ENCODE data around the gene SLFN12L.
"Not testable (repeated sequence)": the region's sequence is repeated elsewhere in the genome, so short reads cannot be mapped to it uniquely, and the experiment has no call there.

Gene SLFN12L

DNA sequence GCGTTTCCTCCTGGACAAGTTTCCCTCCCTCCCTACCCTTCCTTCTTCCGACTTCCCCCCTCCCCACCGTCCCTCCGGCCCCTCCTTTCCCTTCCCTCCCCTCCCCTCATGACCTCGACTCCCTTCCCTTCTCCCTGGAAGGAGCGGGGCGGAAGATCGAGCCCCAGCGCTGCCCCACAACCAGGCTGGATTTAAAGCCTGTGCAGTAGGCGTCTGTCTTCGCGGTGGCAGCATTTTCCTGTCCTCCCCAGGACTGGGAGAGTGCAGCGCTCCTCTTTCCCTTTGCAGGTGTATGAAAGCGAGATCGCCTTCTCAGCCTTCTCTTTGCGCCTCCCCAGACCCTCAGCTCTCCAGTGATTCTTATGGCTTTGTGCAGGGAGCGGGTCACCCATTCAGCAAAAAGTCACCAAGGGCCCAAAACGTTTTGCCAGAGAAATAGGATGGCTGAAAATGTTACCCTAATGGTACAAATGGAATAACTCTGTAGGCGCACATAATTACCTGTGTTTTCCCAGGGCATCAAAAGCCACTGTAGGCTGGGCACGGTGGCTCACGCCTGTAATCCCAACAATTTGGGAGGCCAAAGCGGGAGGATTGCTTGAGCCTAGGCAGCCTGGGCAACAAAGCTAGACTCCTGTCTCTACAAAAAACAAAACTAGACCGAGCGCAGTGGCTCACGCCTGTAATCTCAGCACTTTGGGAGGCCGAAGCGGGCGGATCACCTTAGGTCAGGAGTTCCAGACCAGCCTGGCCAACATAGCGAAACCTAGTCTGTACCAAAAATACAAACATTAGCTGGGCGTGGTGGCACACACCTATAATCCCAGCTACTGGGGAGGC, 40.8 kb downstream of the SLFN12L start:
- DNase-seq (ENCODE audit: low read depth in 2 of 2) = no peak

DNA sequence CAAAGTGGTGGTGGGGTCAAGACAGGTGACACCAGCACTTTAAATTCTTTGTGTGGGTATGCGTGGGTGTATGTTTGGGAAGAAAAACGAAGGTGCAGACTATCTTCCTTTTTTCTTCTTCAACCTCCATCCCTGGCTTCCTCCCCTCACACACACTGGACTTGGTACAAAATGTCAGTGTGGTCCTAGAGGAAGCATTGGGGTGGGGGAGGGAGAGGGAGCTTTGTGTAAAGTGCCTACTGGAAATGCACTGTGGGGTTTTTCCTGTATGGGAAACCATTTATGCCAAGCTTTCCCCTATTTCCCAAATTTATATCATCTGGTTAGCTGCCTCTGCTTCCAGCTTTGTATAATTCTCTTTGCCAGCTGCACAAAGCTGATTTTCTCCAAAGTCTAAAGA, 44.4 kb downstream of the SLFN12L start:
- no peak for DNase-seq (ENCODE audit: low read depth in 2 of 2)

DNA sequence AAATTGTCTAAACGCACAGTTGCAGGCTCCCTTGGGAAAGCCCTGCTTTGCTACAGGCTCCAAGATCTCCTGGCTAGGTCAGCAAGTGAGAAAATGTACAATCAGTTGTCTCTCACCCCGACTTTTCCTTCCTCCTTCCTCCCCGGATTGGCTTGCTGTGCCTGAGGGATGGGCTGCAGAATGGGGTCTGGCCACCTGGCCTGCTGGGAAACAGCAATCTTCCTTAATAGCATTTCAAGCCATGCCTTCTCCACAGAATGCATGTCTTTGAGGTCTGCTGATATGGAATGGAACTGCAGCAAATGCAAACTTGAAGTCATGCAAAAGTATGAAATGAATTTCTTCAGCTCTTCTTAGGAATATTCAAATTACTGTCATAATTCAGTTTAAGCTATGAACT, 46.1 kb downstream of the SLFN12L start:
- no peak for DNase-seq (ENCODE audit: low read depth in 2 of 2)

DNA sequence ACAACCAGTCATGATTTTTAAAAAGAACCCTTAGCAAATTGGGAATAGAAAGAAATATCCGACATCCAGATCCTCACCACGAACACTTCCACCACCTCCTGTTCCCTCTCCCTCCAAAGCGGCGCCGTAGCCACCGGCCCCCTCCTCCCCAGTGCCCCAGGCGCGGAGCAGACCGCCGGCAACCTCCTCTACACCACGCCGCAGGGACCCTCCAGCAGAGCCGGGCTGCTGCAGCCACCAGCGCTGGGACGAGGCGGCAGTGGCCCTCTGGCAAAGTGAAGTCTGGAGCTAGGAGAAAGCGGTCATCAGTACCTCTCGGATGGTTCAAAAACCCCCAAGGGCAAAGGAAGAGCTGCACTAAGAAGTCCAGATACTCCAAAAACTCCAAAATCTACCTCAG, 47.5 kb downstream of the SLFN12L start:
- no peak for DNase-seq (ENCODE audit: low read depth in 2 of 2)

DNA sequence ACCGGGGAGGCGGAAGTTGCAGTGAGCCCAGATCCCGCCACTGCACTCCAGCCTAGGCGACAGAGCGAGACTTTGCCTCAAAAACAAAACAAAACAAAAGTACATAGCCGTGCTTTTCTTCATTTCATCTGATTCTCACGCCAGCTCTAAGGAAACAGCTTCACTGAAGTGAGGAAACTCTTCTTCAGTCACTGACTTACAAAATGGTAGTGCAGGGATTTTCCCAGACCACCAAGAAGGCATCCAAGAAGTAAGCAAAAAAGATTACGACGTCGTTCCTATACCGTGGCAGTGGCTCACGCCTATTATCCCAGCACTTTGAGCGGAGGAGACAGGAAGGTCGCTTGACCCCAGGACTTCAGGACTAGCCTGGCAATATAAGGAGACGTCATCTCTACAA, 48.5 kb downstream of the SLFN12L start:
- no peak for DNase-seq (ENCODE audit: low read depth in 2 of 2)

DNA sequence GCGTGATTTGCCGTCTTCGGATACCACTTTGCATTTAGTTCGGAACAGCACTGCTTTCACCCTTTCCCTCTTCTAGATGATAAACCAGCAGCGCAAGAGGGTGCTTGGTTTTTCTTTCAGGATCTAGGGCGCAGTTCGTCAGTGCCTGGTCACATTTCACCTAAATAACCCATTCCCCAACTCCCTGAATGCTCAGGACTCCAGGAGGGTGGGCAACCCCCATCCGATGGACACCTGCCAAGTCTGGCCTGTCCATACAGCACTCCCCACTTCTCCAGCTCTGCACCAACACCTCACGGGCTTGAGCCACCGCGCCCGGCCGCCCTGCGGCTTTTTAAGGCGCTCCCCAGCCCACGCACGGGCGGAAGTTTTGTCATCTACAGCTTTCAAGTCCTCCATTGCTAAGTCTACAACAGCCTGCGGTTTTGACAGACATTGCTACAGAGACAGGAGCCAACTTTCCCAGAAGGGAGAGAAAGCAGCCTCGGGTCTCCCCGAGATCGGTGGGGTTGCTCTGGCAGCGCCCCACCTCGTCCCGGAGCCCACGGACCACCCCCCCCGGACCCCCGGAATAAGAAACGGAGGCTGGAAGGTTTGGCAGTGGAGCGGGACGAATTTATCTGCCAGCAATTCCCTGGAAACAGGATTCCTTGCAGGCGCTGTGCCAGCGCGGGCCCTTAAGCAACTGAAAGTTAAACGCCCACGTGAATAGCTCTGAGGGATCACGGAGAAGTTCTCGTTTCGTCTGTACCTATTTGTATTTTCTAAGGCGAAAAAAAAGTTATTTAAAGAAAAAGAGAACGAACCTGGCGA, 50.4 kb downstream of the SLFN12L start:
- DNase-seq (ENCODE audit: low read depth in 2 of 2) = peak; percentile 65 to 73

DNA sequence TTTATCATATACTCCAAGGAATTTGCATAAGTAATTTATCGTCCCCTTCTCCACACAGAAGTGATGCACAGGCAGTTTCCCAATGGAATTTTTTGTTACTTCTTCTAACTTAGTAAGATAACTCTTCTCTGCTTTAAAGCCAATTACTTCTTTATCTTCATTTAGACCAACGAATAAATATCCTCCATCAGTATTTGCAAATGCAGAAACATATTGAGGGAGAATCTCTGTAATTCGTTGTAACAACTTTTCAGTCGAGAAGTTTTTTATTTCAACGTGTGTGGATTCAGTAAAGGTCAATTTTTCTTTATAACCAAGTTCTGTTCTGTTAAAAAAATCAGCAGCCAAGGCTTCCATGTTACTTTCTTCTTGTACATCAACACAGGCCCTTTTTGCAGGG, 58.2 kb downstream of the SLFN12L start:
- DNase-seq (ENCODE audit: low read depth in 2 of 2) = no peak

DNA sequence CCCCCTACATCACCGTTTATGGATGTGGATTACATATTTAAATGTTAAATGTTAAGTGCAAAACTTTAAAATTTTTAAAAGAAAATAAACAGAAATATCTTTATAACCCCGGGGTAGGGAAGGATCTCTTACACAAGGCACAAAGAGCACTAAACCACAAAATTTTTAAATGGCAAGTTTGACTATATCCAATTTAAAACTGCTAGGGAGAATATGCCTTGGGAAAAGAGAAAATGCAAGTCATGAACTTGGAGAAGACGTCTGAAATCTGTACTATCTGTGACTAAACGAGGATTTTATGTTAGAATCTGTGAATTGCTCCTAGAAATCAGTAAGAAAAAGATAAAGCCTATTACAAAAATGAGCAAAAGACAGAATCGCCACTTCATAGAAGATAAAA, 60.2 kb downstream of the SLFN12L start:
- DNase-seq (ENCODE audit: low read depth in 2 of 2) = no peak

DNA sequence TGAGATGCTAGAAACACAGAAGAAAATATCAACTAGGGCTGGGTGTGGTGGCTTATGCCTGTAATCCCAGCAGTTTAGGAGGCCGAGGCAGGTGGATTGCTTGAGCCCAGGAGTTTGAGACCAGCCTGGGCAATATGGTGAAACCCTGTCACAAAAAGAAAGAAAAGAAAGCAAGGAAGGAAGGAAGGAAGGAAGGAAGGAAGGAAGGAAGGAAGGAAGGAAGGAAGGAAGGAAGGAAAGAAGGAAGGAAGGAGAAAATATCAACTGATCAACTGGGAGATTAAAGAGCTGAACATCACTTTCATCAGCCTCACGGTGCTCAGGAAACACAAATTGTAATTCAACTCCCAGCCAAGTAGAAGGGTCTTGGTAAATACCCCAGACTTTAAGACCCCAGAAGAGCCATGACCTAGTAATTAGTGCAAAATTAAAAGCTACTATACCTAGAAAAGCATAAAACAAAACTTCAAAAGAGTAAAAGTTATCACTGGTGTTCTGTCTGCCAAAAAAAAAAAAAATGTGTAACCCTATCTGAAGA, 61.1 kb downstream of the SLFN12L start:
- no peak for DNase-seq (ENCODE audit: low read depth in 2 of 2)

DNA sequence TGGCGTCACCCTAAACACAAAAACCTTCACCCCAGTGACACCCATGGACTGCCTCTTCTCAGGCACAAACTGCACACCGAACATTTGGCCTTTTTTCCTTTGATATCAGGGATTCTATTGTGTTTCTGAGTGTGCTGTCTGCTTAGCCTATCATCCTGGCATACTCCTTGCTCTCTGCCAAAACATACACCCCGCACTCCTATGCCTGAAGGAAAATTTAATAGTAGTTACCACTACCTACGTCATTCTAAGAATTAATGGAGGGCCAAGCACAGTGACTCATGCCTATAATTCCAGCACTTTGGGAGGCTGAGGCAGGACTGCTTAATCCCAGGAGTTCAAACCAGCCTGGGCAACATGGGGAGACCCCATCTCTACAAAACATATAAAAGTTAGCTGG, 69.0 kb downstream of the SLFN12L start:
- no peak for DNase-seq (ENCODE audit: low read depth in 2 of 2)

DNA sequence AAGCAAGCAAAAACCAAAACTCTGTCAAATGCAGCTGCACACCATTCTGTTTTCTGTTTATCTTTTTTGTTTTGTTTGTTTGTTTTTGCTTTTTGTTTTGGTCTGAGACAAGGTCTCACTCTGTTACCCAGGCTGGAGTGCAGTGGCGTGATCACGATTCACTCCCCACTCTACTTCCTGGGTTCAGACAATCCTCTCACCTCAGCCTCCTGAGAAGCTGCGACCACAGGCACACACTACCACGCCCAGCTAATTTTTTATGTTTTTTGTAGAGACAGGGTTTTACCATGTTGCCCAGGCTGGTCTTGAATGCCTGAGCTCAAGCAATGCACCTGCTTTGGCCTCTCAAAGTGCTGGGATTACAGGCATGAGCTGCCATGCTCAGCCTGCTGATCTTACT, 69.7 kb downstream of the SLFN12L start:
- no peak for DNase-seq (ENCODE audit: low read depth in 2 of 2)

DNA sequence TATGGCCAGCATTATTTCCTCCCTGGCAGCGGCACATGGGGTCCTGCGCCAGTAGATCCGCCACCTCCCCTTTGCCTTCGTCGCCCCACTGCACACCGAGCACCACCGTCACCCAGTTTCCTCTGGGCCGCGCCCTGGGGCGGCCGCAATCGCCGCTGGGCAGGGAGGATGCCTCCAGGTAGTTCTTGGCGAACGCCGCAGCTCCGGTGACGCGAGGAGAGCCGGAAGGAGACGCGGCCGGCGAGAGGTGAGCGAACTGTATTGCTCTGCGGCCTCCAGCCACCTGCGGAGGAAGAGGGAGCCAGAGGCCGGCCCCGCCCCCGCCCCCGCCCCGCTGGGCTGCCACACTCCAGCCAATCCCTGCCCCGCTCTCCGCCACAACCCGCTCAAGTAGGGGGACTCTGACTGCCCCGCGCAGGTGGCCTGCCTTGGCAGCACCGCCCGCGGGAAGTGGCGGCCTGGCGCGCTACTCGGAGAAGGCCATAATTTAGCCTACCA, 77.1 kb downstream of the SLFN12L start:
- peak; percentile 14 to 19 for DNase-seq (ENCODE audit: low read depth in 2 of 2)

DNA sequence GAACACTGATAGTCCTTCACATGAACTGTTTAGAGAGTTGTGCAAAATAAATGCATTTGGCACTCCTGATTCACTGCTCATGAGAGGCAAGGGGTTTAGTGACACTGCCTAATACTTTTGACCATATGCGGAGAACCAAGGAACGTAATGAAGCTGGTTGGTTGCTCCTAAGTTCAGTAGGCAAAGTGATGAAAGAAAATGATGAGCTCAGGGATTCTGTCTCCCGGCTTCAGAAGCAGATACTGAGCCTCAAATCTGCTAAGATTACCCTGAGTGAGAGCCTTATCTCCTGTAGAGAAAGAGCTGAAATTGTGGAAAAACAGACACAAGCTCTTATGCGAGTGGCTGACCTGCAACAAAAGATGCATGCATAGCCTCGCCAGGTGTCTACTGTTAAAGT, 83.4 kb downstream of the SLFN12L start:
- DNase-seq (ENCODE audit: low read depth in 2 of 2) = not testable (repeated sequence)

DNA sequence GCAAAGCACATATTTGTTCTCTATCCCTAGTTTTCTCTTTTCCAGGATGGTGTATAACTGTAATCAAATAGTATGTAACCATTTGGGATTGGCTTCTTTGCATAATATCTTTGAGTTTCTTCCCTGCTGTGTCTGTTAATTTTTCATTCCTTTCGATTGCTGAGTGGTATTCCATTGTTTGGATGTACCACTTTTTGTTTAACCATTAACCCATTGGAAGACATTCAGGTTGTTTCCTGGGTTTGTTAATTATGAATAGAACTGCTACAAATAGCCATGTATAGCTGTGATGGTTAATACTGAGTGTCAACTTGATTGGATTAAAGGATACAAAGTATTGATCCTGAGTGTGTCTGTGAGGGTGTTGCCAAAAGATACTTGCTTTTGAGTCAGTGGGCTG, 84.3 kb downstream of the SLFN12L start:
- no peak for DNase-seq (ENCODE audit: low read depth in 2 of 2)

DNA sequence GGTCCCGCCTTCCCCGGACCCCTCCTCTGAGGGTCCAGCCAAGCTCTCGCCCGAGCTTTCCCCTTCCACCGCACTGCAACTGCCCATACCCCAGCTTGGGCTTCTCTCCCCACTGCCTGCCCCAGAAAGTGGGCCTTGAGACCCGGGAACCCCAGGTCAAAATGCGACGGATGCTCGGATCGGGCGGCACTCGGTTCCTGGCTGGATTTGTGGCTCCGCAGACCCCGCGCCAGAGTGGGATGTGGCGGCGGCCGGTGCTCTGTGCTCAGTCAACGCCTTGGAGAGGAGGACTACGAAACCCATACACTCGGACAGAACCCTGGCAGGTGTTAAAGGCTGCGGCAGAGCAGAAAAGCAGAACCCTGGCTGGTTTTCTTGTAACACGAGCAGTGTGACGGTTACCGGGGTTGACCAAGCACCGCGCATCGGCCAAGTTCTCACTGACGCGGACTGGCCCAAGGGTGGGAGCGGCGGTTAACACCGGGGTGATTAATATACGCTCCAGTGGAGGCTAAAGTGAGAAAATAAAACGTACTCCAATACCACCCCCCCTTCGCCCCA, 88.0 kb downstream of the SLFN12L start:
- DNase-seq (ENCODE audit: low read depth in 2 of 2) = no peak

DNA sequence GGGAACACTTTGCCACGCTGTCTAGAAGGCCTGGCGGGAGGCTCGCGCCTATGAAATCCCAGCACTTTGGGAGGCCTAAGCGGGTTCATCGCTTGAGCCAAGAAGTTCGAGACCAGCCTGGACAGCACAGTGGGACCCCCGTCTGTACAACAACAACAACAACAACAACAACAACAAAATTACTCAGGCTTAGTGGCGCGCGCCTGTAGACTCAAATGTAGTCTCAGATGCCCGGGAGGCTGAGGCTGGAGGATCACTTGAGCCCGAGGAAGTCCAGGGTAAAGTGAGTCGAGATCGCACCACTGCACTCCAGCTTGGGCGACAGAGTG, 88.6 kb downstream of the SLFN12L start:
- DNase-seq (ENCODE audit: low read depth in 2 of 2) = no peak

DNA sequence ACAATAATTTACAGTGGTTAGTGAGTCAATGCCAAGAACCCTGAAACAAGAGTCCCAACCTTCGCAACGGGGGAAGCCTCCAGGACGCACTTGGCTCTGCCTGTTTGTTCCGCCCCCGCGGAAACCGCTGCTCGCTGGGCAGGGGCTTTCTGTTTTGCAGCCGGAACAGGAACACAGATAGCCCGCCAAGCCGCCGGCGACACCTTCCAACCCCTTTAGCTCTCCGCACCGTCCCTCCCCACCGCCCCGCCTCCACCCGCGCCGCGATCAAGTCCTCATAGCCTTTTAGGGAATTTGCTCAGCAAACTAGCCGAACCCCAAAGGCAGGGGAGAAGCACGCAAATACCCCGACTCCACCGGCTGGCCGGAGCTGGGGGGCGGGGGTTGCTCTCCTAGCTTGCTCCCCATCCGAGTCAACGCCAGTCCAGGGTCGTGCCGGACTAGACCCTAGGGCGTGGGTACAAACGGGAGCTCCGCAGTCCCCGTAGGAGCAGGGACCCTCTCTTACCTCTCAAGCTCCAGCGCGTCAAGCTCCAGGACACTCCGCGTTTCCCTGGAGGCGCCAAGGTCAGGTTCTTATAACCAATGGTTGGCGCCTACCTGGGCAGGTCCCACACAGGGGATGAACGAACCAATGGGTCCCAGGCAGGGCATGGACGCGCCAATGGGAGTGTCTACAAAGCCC, 89.1 kb downstream of the SLFN12L start, which contains the start of gene SLFN13:
SLFN13 (minus strand) TSS at position 553 of the 685 bp plus-strand sequence. CDS start 3,086 bp downstream, outside the sequence.
- DNase-seq (ENCODE audit: low read depth in 2 of 2) = peak; percentile 76 to 77

DNA sequence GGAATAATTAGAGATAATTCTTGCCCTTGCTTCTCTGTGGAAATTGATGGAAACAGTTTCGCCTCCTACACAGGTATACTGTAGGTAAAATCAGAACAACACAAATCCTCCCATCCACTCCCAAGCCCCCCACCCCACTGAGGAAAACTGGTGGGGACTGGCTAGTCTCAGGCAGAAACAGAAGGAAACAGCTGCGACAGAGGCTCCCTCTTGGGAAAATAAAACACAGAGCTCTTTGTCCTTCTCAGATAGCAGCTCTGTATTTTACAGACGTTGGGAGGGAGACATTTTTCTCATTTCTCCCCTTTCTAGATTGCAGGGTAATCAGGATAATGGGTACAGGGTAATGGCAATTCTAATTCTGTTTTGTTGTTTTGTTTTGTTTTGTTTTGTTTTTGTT, 90.0 kb downstream of the SLFN12L start:
- DNase-seq (ENCODE audit: low read depth in 2 of 2) = no peak

DNA sequence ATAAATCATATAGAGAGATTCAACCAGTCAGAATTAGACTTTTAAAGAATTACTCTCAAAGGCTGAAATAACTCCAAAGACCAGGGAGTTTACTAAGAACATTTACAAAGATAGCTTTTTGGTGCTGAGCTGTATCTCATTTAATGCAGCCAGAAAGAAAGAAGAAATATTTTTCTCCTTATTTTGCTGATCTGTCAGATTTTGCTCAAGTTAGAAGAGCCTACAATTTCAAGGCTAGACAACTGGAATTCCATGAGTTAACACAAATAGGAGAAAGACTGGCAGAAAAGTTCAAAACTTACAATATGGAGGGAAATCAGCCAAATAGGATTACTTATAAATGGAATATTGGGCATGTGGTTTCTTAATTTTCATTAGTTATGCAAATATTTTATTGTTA, 99.0 kb downstream of the SLFN12L start:
- DNase-seq (ENCODE audit: low read depth in 2 of 2) = no peak

DNA sequence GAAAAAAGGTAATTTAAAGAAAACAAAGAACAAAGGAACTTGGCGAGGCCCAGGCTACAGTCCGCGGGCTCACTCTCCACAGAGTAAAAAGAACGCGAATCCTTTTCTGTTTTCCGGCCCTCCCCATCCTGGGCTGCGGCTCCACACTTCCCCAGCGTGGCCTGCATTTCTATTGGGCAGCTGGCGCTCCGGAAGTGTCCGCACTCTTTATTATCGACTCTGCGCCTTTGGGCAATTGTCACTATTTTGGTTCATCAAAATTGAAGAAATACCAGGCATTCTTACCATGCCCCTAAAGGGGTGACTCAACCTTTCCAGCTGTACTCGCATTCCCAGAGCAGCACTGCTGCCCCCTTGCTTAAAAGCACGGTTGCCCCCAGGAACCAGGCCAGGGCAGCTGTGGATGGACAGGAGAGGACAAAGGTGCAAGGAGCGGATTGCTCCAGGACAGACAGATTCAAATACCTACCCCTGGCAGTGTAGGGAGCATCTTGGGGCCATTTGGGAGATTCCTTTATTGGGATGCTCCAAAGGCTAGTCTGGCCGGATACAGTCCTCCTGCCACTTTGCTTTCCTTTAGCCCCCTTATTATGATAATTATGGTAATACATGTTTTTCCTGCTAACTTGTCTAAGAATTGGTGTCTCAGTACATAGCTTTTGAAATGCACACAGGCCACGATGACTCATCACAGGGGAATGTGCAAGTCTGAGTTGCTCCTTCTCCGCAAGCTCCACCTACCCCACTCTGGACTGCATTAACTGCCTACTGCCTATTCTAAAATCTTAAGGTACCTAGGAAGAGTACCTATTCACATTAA, 104.2 kb downstream of the SLFN12L start:
- peak; percentile 50 to 62 for DNase-seq (ENCODE audit: low read depth in 2 of 2)
